Duodenal mucosa (tissue), 2 donors: ENCODE measurements around the gene DTNB.

Source experiments
- H3K27ac ChIP-seq: one replicate; pipeline ENCODE4 v1.7.0; 2013; ENCODE audit warnings: low read depth, low read length
- H3K27me3 ChIP-seq, 2 donors: one replicate each; pipeline ENCODE4 v1.7.0; 2013; ENCODE audit warnings: low read length in 2 of 2, control low read depth in 1 of 2; ENCODE audit not compliant: insufficient read depth in 2 of 2, control insufficient read depth in 1 of 2
- H3K36me3 ChIP-seq, 2 donors: one replicate each; pipeline ENCODE4 v1.7.0; 2013; ENCODE audit warnings: low read length in 2 of 2, control low read depth in 1 of 2; ENCODE audit not compliant: insufficient read depth in 2 of 2, control insufficient read depth in 1 of 2
- H3K4me1 ChIP-seq, 2 donors: one replicate each; pipeline ENCODE4 v1.7.0; 2013; ENCODE audit warnings: low read length in 2 of 2, control low read depth in 1 of 2; ENCODE audit not compliant: insufficient read depth in 2 of 2, control insufficient read depth in 1 of 2
- H3K4me3 ChIP-seq, 2 donors: one replicate each; pipeline ENCODE4 v1.7.0; 2013; ENCODE audit warnings: low read length in 2 of 2, low read depth in 1 of 2
- H3K9ac ChIP-seq, 2 donors: one replicate each; pipeline ENCODE4 v1.7.0; 2013; ENCODE audit warnings: low read length in 2 of 2, low read depth in 1 of 2
- H3K9me3 ChIP-seq, 2 donors: one replicate each; pipeline ENCODE4 v1.7.0; 2013; ENCODE audit warnings: low read length in 2 of 2, control low read depth in 1 of 2; ENCODE audit not compliant: control insufficient read depth in 1 of 2

The DTNB gene

GRCh38 chr2:25582077-25582830 lies 91.1 kb downstream of the DTNB start:
- Histone ChIP-seq H3K4me1 (no peaks in the 10 kb centered on the region), H3K9ac (no peak overlapping the region), H3K27me3 (no peaks in the 10 kb centered on the region), H3K36me3 (no peaks in the 10 kb centered on the region), H3K4me3 (no peak overlapping the region), H3K27ac (no peak overlapping the region), H3K9me3 (no peaks in the 10 kb centered on the region)

- no peak overlapping the region for H3K27ac ChIP-seq
- no peak overlapping the region for H3K4me3 ChIP-seq
- H3K27me3 ChIP-seq, result no peaks in the 10 kb centered on the region
- H3K9ac ChIP-seq, result no peak overlapping the region
- H3K9me3 ChIP-seq, result no peaks in the 10 kb centered on the region
- no peaks in the 10 kb centered on the region for H3K36me3 ChIP-seq
- no peaks in the 10 kb centered on the region for H3K4me1 ChIP-seq
These were observed 96.8 kb downstream of the DTNB start for GRCh38 chr2:25576596-25576995.

GRCh38 chr2:25572638-25573037 lies 100.7 kb downstream of the DTNB start:
- no peaks in the 10 kb centered on the region for H3K27me3 ChIP-seq
- H3K4me1 ChIP-seq, result no peaks in the 10 kb centered on the region
- H3K9me3 ChIP-seq, result no peaks in the 10 kb centered on the region
- no peak overlapping the region for H3K9ac ChIP-seq
- H3K27ac ChIP-seq, result no peak overlapping the region
- no peaks in the 10 kb centered on the region for H3K36me3 ChIP-seq
- no peak overlapping the region for H3K4me3 ChIP-seq

GRCh38 chr2:25570161-25570845 lies 103.1 kb downstream of the DTNB start:
- H3K4me1 ChIP-seq, result peaks cover 14 to 20% of the 10 kb centered on the region in 2 donors
- no peaks in the 10 kb centered on the region for H3K36me3 ChIP-seq
- H3K9ac ChIP-seq, result no peak overlapping the region
- H3K27ac ChIP-seq, result no peak overlapping the region
- no peaks in the 10 kb centered on the region for H3K9me3 ChIP-seq
- no peaks in the 10 kb centered on the region for H3K27me3 ChIP-seq
- H3K4me3 ChIP-seq, result no peak overlapping the region

GRCh38 chr2:25567406-25567805 lies 106.0 kb downstream of the DTNB start:
- Histone ChIP-seq H3K4me1 (peaks cover 14 to 20% of the 10 kb centered on the region in 2 donors), H3K27me3 (no peaks in the 10 kb centered on the region), H3K9ac (no peak overlapping the region), H3K36me3 (no peaks in the 10 kb centered on the region), H3K27ac (no peak overlapping the region), H3K4me3 (no peak overlapping the region), H3K9me3 (no peaks in the 10 kb centered on the region)

- no peak overlapping the region for H3K9ac ChIP-seq
These were observed 106.7 kb downstream of the DTNB start for GRCh38 chr2:25566694-25567093.

GRCh38 chr2:25566094-25566493 lies 107.3 kb downstream of the DTNB start:
- Histone ChIP-seq H3K9ac (no peak overlapping the region), H3K9me3 (no peaks in the 10 kb centered on the region), H3K27me3 (no peaks in the 10 kb centered on the region), H3K4me3 (no peak overlapping the region), H3K36me3 (no peaks in the 10 kb centered on the region), H3K27ac (no peak overlapping the region), H3K4me1 (peaks cover 14 to 20% of the 10 kb centered on the region in 2 donors)

More at GRCh38 chr2:25566694-25567093, 106.7 kb downstream of the DTNB start:
- H3K4me1 ChIP-seq, result peaks cover 14 to 20% of the 10 kb centered on the region in 2 donors
- no peaks in the 10 kb centered on the region for H3K27me3 ChIP-seq
- no peaks in the 10 kb centered on the region for H3K36me3 ChIP-seq
- no peak overlapping the region for H3K27ac ChIP-seq
- H3K4me3 ChIP-seq, result no peak overlapping the region
- no peaks in the 10 kb centered on the region for H3K9me3 ChIP-seq

GRCh38 chr2:25561136-25561850 lies 112.1 kb downstream of the DTNB start:
- H3K4me3 ChIP-seq, result no peak overlapping the region
- no peaks in the 10 kb centered on the region for H3K9me3 ChIP-seq

GRCh38 chr2:25559148-25559547 lies 114.2 kb downstream of the DTNB start:
- Histone ChIP-seq H3K9me3 (no peaks in the 10 kb centered on the region), H3K4me1 (no peaks in the 10 kb centered on the region), H3K4me3 (no peak overlapping the region), H3K36me3 (no peaks in the 10 kb centered on the region), H3K27me3 (no peaks in the 10 kb centered on the region), H3K9ac (no peak overlapping the region), H3K27ac (no peak overlapping the region)

More at GRCh38 chr2:25561136-25561850, 112.1 kb downstream of the DTNB start:
- peaks cover 6 to 7% of the 10 kb centered on the region in 2 donors for H3K4me1 ChIP-seq
- H3K36me3 ChIP-seq, result no peaks in the 10 kb centered on the region
- H3K27ac ChIP-seq, result no peak overlapping the region
- no peaks in the 10 kb centered on the region for H3K27me3 ChIP-seq
- H3K9ac ChIP-seq, result no peak overlapping the region

GRCh38 chr2:25558262-25558661 lies 115.1 kb downstream of the DTNB start:
- Histone ChIP-seq H3K9ac (no peak overlapping the region), H3K27me3 (no peaks in the 10 kb centered on the region), H3K4me1 (no peaks in the 10 kb centered on the region), H3K27ac (no peak overlapping the region), H3K9me3 (no peaks in the 10 kb centered on the region), H3K4me3 (no peak overlapping the region), H3K36me3 (no peaks in the 10 kb centered on the region)
